ENCODE measurements around the gene MRPL3.

The MRPL3 gene

GRCh38 chr3:131502530-131503319, at the start of gene MRPL3:
Gene MRPL3 (minus strand): TSS chr3:131502971. CDS start chr3:131502821, 150 bp downstream.
- DNase-seq (ENCODE audit: low read depth in 2 of 2): peak; percentile 78 to 81

GRCh38 chr3:131551761-131552160, 49.0 kb upstream of the MRPL3 start:
- DNase-seq (ENCODE audit: low read depth in 2 of 2): no peak

DNA sequence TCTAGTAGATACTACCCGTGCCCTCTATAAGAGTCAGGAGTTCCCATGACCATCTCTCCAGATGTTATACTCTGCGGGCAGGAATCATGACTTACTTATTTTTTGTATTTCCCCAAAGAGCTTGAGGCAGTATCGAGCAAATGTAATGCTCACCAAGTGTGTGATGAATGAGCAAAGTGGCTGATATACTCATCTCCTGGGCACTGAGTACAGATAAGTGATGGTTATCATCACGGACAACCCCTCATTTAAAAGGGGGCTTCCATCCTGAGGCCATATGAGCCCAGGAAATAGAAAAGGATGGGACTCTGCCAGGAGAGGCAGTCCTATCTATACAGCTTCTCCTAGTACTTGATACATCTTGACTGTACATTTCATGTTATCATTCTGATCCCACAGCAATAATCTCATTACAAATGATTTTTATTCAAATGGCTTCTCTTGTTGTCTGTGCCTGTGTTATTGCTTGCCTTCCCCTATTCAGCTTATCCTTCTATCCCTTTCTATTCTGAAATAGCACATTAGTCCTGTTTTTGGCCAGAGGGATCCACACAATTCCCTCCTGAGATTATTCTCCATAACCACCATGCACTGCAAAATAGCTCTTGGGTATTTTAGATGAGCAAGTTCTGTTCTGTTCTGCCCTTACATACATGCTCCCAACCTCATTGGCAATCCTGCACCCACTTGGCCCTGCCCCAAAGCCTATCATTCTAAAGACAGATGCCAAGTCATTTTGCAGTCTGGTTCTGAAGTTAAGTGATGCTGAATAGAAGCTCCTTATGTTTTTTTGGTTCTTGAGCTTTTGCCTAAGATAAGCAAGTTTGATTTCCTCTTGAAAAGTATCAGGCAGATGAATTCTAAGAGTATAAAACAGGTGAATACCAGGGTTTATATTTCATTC, 48.0 kb upstream of the MRPL3 start:
- no peak for DNase-seq (ENCODE audit: low read depth in 2 of 2)

GRCh38 chr3:131549340-131549739, 46.6 kb upstream of the MRPL3 start:
- peak in 1 of 2 donors; percentile 1 for DNase-seq (ENCODE audit: low read depth in 2 of 2)

DNA sequence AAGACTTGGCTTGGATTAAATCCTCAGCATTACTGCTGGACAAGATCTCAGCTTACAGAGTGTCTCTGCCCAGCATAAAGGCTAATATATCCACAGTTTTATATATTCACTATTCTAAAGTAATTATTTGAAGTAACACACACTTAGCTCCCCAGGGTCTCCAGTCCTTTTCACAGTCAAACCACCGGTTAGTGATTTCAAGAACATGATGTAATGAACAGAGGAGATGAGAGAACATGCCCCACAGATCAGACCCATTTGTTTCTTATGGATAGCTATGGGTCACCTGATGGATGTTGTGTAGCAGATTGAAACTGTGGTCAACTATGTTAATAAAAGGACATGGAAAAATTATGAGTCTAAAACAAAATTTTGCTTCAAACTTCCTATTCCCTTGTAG, 44.8 kb upstream of the MRPL3 start:
- no peak for DNase-seq (ENCODE audit: low read depth in 2 of 2)

- no peak for DNase-seq (ENCODE audit: low read depth in 2 of 2)
These were observed 43.7 kb upstream of the MRPL3 start for GRCh38 chr3:131546441-131546840.

GRCh38 chr3:131544557-131544956, 41.8 kb upstream of the MRPL3 start:
- no peak for DNase-seq (ENCODE audit: low read depth in 2 of 2)

- no peak for DNase-seq (ENCODE audit: low read depth in 2 of 2)
These were observed 40.9 kb upstream of the MRPL3 start for GRCh38 chr3:131543714-131544113.

DNA sequence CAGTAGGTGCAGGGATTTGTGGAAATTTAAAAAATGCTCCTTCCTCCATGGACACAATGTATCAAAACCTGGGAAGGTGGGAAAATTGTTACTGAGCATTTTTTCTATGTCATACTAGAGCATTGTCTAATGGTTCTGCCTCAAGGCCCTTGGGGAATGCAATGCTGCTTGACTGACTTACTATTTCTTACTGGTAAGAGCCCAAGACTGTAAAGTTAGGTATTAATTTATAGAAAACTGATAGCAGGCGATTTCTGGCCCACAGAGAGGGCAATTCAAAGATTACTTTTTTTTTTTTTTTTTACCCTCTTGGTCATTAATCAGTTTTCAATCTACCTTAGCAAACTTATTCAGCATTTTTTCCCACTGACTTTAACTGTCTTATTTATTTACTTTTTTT, 38.5 kb upstream of the MRPL3 start:
- DNase-seq (ENCODE audit: low read depth in 2 of 2): no peak

- DNase-seq (ENCODE audit: low read depth in 2 of 2): no peak
These were observed 38.0 kb upstream of the MRPL3 start for GRCh38 chr3:131540821-131541220.

DNA sequence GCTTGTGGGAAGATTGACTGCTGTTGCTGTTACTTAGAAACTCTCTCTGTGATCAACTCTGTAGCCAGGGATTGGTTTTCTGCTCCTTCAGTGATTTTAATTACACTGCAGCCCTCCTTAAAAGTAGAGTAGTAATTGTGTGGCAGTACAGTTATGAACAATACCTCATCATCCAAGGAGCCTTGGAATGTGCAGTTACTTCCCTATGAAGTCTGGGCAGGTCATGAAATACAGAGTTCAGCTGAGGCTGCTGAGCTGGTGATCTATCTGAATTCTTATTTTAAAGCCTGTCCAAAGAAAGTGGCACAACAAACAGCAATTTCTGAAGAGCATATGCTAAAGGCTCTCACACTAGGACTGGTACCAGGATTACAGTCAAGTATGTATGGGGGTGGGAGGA, 37.4 kb upstream of the MRPL3 start:
- no peak for DNase-seq (ENCODE audit: low read depth in 2 of 2)

DNA sequence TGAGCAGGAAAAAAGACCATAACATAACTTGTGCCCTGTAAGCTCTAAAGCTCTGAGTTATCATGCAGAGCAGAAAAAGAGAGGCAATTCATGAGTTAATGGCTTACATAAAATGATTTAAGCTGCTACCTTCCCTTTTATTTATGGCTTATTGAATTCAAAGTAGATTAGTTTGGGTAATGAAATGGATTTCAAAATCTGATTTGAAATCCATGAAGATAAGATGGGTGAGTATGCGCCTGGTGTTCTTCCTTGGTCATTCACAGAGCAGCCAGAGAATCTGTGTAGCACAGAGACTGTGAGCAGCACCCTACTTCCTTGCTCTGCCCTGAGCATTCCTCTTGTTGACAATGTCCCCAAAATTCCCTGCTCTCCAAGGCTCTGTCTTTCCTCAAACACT, 36.2 kb upstream of the MRPL3 start:
- DNase-seq (ENCODE audit: low read depth in 2 of 2): no peak

DNA sequence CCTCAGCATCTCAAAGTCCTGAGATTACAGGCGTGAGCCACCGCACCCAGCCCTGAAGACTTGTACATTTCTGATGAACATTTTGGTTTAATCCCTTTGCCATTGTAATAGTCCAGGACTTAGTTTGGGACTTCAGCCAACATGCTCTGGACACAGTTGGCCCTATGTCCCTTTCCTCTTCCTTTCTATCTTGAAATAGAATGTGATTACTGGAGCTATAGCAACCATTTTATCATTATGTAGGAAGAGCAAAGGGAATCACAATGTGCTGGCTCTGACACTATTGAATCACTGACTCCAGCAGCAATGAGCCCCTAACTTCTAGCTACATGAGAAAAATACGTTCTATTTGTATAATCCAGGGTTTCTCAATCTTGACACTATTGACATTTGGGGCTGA, 34.8 kb upstream of the MRPL3 start:
- no peak for DNase-seq (ENCODE audit: low read depth in 2 of 2)

DNA sequence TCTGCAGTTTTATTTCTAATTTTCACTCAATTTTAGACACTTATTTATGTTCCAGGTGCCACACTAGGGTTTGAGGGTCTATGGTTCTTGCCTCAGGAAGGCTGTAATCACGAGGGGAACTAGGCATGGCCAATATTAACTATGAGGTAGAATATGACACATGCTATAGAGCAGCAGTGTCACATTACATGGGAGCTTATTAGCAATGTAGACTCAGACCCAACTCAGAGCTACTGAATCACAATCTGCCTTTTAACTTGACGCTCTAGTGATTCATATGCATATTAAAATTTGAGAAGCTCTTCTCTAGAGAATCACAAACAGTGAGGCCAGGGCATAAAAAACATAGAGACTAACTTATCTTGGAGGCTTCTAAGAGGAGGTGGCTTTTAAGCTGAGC, 32.8 kb upstream of the MRPL3 start:
- no peak for DNase-seq (ENCODE audit: low read depth in 2 of 2)

- DNase-seq (ENCODE audit: low read depth in 2 of 2): no peak
These were observed 32.4 kb upstream of the MRPL3 start for GRCh38 chr3:131535131-131535530.

DNA sequence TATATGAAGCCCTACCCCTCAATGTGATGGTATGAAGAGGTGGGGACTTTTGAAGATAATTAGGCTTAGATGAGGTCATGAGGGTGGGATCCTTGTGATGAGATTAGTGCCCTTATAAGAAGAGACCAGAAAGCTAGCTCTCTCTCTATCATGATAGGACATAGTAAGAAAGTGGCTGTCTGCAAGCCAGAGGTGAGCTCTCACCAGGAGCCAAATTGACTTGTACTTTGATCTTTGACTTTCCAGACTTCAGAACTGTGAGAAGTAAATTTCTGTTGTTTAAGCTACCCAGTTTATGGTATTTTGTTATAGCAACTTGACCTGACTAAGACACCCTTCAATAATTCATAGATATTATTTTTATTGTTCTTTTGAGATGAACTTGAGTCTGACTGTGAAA, 29.9 kb upstream of the MRPL3 start:
- no peak for DNase-seq (ENCODE audit: low read depth in 2 of 2)

GRCh38 chr3:131530843-131531242, 28.1 kb upstream of the MRPL3 start:
- no peak for DNase-seq (ENCODE audit: low read depth in 2 of 2)

- no peak for DNase-seq (ENCODE audit: low read depth in 2 of 2)
These were observed 27.6 kb upstream of the MRPL3 start for GRCh38 chr3:131530388-131530787.

DNA sequence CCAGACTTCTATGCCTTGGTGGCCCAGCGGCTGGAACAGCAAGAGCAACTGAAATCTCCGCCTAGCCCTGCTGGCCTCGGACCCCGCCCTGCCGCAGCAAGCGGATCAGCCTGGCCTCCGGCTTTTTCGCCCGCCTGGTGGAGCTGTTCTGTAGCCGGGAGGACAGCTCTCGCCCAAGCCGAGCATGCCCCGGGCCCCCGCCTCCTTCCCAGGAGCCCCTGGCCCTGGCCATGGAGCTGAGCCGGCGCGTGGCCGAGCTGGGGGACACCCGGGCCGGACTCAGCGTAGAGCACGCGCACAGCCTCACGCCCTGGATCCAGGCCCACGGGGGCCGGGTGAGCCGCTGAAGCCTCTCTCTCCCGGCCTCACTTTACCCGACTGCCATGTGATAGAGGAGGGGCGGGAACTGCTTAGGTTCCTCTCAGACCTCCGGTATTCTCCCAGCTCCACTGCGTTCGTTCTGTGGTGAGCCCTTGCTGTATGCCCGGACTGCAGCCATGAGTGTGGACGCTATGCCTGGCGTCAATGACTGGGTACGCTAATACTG, 24.1 kb upstream of the MRPL3 start:
- DNase-seq (ENCODE audit: low read depth in 2 of 2): peak in 1 of 2 donors; percentile 12

DNA sequence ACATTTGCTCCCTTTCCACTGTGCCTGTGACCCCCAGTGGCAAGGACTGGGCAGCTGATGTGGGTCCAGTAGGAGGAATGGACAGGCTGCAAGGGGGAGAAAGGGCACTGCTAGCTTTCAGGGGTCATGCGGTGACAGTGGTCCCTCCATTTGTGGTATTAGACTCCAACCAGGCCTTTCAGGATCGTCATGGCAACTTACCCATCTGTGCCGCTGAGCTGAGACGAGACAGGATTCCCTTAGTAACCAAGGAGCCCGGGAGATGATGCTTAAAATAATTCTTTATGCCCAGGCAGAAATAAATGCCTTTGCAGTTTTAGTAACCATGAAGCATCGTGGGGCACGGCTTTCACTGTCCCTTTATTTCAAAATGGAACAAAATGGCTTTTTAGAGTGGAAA, 15.9 kb upstream of the MRPL3 start:
- DNase-seq (ENCODE audit: low read depth in 2 of 2): no peak

DNA sequence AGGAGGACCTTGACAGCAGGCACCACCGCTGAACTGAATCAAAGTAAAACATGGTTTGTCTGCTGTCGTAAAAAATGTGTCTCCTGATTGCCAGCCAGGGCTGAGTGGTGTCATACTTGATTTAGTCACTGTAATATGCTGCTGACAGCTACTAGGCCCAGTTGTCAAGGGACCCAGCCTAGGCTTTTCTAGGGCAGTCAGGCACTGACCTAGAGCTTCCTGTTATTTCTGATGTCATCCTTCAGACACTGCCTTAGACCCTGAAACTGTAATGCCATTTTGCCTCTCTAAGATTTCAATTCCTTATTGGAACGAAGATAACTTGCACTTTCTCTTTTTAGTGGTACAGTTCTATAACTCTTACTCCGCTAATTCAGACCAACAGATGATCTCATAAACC, 2.6 kb upstream of the MRPL3 start:
- DNase-seq (ENCODE audit: low read depth in 2 of 2): no peak

DNA sequence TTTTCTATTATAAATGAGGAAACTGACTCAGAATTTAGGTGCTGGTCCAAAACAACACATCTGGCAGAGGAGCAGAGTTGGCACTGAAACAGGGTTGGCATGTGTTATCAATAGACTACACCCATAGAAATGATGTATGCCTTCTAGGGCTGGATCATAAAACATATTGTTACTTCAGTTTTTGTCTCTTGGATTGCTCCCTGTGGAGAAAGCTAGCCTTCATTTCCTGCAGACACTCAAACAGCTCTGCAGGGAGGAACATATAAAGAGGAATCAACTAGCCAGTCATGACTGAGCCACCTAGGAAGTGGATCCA, 507 bp upstream of the MRPL3 start:
- DNase-seq (ENCODE audit: low read depth in 2 of 2): no peak

DNA sequence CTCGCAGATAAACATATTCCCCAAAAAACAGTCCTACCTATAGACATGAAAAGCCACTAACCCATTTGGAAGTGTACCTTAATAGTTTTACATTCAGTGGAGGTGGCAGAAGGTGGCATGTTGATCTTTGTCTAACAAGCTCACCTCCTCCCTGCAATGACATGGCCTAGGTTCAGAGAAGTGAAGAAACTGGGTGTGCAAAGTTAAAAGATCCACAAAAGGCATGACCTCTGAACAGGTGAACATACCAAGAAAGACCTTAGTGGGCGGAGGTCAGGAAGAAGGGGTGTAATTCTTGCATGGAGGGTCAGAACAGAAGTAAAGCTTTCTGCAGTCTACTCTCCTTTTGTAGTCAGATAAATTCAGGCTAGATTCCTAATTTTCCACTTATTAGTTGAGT, 822 bp downstream of the MRPL3 start:
- DNase-seq (ENCODE audit: low read depth in 2 of 2): no peak

All from stimulated activated CD4-positive, alpha-beta T cell treated with anti-CD3 and anti-CD28 coated beads, Interleukin-4, amount 100 ng/mL, for 48 hours (primary cell).